SU-DHL-6 (cell line): ENCODE measurements around the gene CLASP1.
"Not testable (repeated sequence)": the region's sequence is repeated elsewhere in the genome, so short reads cannot be mapped to it uniquely, and the experiment has no call there.

Experiments
- H2AFZ ChIP-seq: fragments of 200-600 bp; sonication (generic); 2 replicates; pipeline ENCODE4 v1.6.1; 2014; ENCODE audit warnings: low read depth, mild to moderate bottlenecking, moderate library complexity, mixed read lengths, antibody characterized with exemption, low read length; ENCODE audit not compliant: severe bottlenecking
- H3F3A ChIP-seq: fragments of 200-600 bp; shearing (Covaris generic); 2 replicates; pipeline ENCODE4 v1.6.0; 2016; ENCODE audit warnings: antibody characterized with exemption, mild to moderate bottlenecking; ENCODE audit not compliant: insufficient read depth
- H3K27ac ChIP-seq: fragments of 200-600 bp; sonication (generic); 2 replicates; pipeline ENCODE4 v1.5.1; 2016; ENCODE audit warnings: low read depth, mild to moderate bottlenecking, low read length, moderate library complexity, mixed read lengths
- H3K27me3 ChIP-seq: fragments of 200-600 bp; sonication (generic), shearing (Covaris generic); 2 replicates; pipeline ENCODE4 v1.6.0; 2014; ENCODE audit warnings: mild to moderate bottlenecking, low read length
- H3K36me3 ChIP-seq: fragments of 200-600 bp; sonication (generic); 2 replicates; pipeline ENCODE4 v1.6.1; 2014; ENCODE audit warnings: mild to moderate bottlenecking, low read length, mixed read lengths
- H3K4me2 ChIP-seq: fragments of 300-600, 200-600 bp; shearing (Covaris generic), sonication (generic); 2 replicates; pipeline ENCODE4 v1.6.0; 2014; ENCODE audit warnings: low read length, low read depth, mild to moderate bottlenecking; ENCODE audit not compliant: poor library complexity, severe bottlenecking
- H3K4me3 ChIP-seq: fragments of 200-600 bp; sonication (generic); 2 replicates; pipeline ENCODE4 v1.5.1; 2014; ENCODE audit warnings: antibody characterized with exemption, low read length, mild to moderate bottlenecking, mixed read lengths; ENCODE audit not compliant: insufficient read depth, poor library complexity, severe bottlenecking
- H3K79me2 ChIP-seq: fragments of 200-600 bp; sonication (generic); 2 replicates; pipeline ENCODE4 v1.6.1; 2014; ENCODE audit warnings: mild to moderate bottlenecking, low read length, moderate library complexity; ENCODE audit not compliant: insufficient read depth
- H3K9ac ChIP-seq: fragments of 200-600 bp; sonication (generic); 2 replicates; pipeline ENCODE4 v1.7.0; 2014; ENCODE audit warnings: mild to moderate bottlenecking, low read length
- H3K9me2 ChIP-seq: fragments of 200-600 bp; sonication (generic); replicated peaks from 2 replicates; pipeline ENCODE4 v1.6.1; 2014; ENCODE audit warnings: low read length; ENCODE audit not compliant: insufficient read depth
- H3K9me3 ChIP-seq: fragments of 200-600 bp; sonication (generic); 2 replicates; pipeline ENCODE4 v1.6.1; 2014; ENCODE audit warnings: low read length, mixed read lengths; ENCODE audit not compliant: insufficient read depth
- H4K20me1 ChIP-seq: fragments of 200-600 bp; sonication (generic); 2 replicates; pipeline ENCODE4 v1.6.1; 2014; ENCODE audit warnings: low read depth, mild to moderate bottlenecking, antibody characterized with exemption, low read length, moderate library complexity, mixed read lengths
- CTCF ChIP-seq: fragments of 200-600 bp; sonication (generic); IDR thresholded peaks from one replicate; pipeline ENCODE4 v1.5.1; 2017; ENCODE audit warnings: antibody characterized with exemption, mild to moderate bottlenecking, low read length, moderate library complexity; ENCODE audit not compliant: insufficient read depth, poor library complexity, severe bottlenecking
- EZH2phosphoT487 ChIP-seq: fragments of 200-600 bp; sonication (generic), shearing (Covaris generic); conservative IDR thresholded peaks from 2 replicates; pipeline ENCODE4 v1.6.1; 2018; ENCODE audit warnings: mild to moderate bottlenecking, antibody characterized with exemption, low read length, moderate library complexity, mixed read lengths

CLASP1 gene

GRCh38 chr2:121677855-121678254 is 28.6 kb upstream of the CLASP1 start:
- H3K79me2 ChIP-seq = no peaks in the 10 kb centered on the region
- H3K27ac ChIP-seq = no peak overlapping the region
- no peak overlapping the region for H3K4me2 ChIP-seq
- no peaks in the 10 kb centered on the region for H3K9me2 ChIP-seq
- H3K4me3 ChIP-seq = no peak overlapping the region
- H3K27me3 ChIP-seq = no peaks in the 10 kb centered on the region
- TF ChIP-seq CTCF = no peak
- TF ChIP-seq EZH2phosphoT487 = no peak
- no peaks in the 10 kb centered on the region for H3K36me3 ChIP-seq
- no peak overlapping the region for H2AFZ ChIP-seq
- no peak overlapping the region for H3K9ac ChIP-seq
- H3K9me3 ChIP-seq = peaks cover 9% of the 10 kb centered on the region; the same call in 1 of the 2 replicates
- no peaks in the 10 kb centered on the region for H4K20me1 ChIP-seq
- no peaks in the 10 kb centered on the region for H3F3A ChIP-seq

DNA sequence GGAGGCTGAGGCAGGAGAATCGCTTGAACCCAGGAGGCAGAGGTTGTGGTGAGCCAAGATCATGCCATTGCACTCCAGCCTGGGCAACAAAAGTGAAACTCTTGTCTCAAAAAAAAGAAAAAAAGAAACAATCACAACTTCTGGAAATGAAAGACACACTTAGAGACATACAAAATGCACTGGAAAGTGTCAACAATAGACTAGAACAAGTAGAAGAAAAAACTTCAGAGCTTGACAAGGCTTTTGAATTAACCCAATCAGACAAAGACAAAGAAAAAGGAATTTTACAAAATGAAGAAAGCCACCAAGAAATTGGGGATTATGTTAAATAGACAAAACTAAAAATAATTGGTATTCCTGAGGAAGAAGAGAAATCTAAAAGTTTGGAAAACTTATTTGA is 22.4 kb upstream of the CLASP1 start:
- H4K20me1 ChIP-seq, H3K9me2 ChIP-seq, H3K4me2 ChIP-seq, H3K79me2 ChIP-seq, H3F3A ChIP-seq, H2AFZ ChIP-seq, H3K27ac ChIP-seq, H3K4me3 ChIP-seq, H3K9ac ChIP-seq, H3K27me3 ChIP-seq, H3K36me3 ChIP-seq: not testable (repeated sequence)
- peaks cover 13% of the 10 kb centered on the region; the same call in 1 of the 2 replicates for H3K9me3 ChIP-seq

DNA sequence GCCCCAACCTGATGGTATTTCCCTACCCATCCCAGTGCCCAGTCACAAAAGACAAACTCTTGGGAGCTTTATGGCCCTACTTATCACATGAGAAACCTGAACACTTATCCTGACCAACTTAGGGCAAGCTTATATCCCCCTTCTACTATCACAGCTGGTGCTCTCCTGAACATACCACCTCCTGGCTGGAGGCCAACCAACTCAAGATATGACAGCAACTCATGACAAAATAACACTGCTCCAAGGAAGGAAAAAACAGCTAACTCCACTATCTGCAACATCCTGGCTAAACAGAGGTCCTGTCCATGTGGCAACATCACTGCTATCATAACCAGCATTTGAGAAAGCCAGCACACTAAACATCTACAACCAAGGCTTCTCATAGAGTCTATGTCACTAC is 20.9 kb upstream of the CLASP1 start:
- Histone ChIP-seq H3K9me3 (peaks cover 13% of the 10 kb centered on the region; the same call in 1 of the 2 replicates), H3K4me2 (no peak overlapping the region), H3F3A (no peaks in the 10 kb centered on the region), H3K9ac (no peak overlapping the region), H4K20me1 (no peaks in the 10 kb centered on the region), H3K9me2 (no peaks in the 10 kb centered on the region), H3K27me3 (no peaks in the 10 kb centered on the region), H2AFZ (no peak overlapping the region), H3K4me3 (no peak overlapping the region), H3K79me2 (0 out of 2 replicates have a peak, but pooled peaks cover 4% of the 10 kb centered on the region), H3K36me3 (no peaks in the 10 kb centered on the region), H3K27ac (no peak overlapping the region)
- TF ChIP-seq EZH2phosphoT487 (no peak), CTCF (no peak)

- Histone ChIP-seq H3K9me2 (no peaks in the 10 kb centered on the region), H3K4me2 (no peak overlapping the region), H4K20me1 (no peaks in the 10 kb centered on the region), H3K79me2 (0 out of 2 replicates have a peak, but pooled peaks cover 4% of the 10 kb centered on the region), H3K4me3 (no peak overlapping the region), H2AFZ (no peak overlapping the region), H3K36me3 (no peaks in the 10 kb centered on the region), H3K9me3 (peaks cover 13% of the 10 kb centered on the region; the same call in 1 of the 2 replicates), H3K9ac (no peak overlapping the region), H3F3A (no peaks in the 10 kb centered on the region; the same call in 1 of the 2 replicates), H3K27ac (no peak overlapping the region), H3K27me3 (no peaks in the 10 kb centered on the region)
- no peak for TF ChIP-seq EZH2phosphoT487
- TF ChIP-seq CTCF = no peak
Measured at GRCh38 chr2:121667618-121668017, 18.4 kb upstream of the CLASP1 start.
